Measurements from ENCODE around the gene SHANK1.

SHANK1 gene

DNA sequence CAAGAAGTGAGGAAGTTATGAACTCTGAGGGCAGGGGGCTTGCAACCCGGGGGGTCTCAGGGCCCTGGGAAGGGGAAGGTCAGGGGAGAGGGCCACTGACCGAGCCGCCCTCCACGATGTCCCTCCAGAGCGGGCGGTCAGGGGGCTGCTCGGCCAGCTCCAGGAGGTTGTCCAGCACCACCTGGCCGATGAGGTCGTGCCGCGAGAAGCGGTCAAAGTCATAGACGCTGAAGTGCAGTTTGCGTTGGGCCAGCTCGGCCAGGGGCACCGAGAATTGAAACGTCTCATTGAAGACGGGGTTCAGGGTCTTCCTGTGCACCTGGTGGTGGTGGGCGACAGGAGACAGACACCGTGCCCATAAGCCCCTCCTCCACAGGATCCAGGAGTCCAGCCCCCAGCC, 90.4 kb downstream of the SHANK1 start:
- TF ChIP-seq FOXP2 (optimal IDR thresholded peaks at IDR 0.05; ENCODE audit: borderline replicate concordance, extremely low read depth, extremely low read length, insufficient read depth) (no peak), SIN3A (IDR thresholded peaks at IDR 0.05; ENCODE audit: borderline replicate concordance, insufficient read depth, low read length) (no peak), POLR2AphosphoS5 (IDR thresholded peaks at IDR 0.05; ENCODE audit: low read depth, low read length) (no peak), TAF1 (IDR thresholded peaks at IDR 0.05; ENCODE audit: borderline replicate concordance, insufficient read depth, low read length) (no peak)
- TF ChIP-seq, protein P1, sequence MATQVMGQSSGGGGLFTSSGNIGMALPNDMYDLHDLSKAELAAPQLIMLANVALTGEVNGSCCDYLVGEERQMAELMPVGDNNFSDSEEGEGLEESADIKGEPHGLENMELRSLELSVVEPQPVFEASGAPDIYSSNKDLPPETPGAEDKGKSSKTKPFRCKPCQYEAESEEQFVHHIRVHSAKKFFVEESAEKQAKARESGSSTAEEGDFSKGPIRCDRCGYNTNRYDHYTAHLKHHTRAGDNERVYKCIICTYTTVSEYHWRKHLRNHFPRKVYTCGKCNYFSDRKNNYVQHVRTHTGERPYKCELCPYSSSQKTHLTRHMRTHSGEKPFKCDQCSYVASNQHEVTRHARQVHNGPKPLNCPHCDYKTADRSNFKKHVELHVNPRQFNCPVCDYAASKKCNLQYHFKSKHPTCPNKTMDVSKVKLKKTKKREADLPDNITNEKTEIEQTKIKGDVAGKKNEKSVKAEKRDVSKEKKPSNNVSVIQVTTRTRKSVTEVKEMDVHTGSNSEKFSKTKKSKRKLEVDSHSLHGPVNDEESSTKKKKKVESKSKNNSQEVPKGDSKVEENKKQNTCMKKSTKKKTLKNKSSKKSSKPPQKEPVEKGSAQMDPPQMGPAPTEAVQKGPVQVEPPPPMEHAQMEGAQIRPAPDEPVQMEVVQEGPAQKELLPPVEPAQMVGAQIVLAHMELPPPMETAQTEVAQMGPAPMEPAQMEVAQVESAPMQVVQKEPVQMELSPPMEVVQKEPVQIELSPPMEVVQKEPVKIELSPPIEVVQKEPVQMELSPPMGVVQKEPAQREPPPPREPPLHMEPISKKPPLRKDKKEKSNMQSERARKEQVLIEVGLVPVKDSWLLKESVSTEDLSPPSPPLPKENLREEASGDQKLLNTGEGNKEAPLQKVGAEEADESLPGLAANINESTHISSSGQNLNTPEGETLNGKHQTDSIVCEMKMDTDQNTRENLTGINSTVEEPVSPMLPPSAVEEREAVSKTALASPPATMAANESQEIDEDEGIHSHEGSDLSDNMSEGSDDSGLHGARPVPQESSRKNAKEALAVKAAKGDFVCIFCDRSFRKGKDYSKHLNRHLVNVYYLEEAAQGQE (IDR thresholded peaks at IDR 0.05; ENCODE audit: insufficient read depth in 1 of 2, low read depth in 2 of 2, low read length in 2 of 2): no peak

DNA sequence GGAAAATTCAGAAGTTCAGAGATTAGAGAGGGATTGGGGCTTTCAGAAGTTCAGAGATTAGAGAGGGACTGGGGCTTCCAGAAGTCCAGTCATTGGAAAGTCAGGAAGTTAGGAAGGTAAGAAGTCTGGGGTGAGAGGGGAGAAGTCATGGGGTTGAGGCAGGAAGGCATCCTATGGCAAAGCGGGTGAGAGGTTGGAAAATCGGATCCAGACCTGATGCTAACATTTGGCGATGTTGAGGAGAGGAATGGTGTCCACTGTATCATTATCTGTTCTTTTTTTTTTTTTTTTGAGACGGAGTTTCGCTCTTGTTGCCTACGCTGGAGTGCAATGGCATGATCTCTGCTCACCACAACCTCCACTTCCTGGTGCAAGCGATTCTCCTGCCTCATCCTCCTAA, 91.1 kb downstream of the SHANK1 start:
- TF ChIP-seq POLR2AphosphoS5 (IDR thresholded peaks at IDR 0.05; ENCODE audit: low read depth, low read length) (no peak), SIN3A (IDR thresholded peaks at IDR 0.05; ENCODE audit: borderline replicate concordance, insufficient read depth, low read length) (no peak)
- TF ChIP-seq, protein P1 (IDR thresholded peaks at IDR 0.05; ENCODE audit: insufficient read depth in 1 of 2, low read depth in 2 of 2, low read length in 2 of 2): no peak

DNA sequence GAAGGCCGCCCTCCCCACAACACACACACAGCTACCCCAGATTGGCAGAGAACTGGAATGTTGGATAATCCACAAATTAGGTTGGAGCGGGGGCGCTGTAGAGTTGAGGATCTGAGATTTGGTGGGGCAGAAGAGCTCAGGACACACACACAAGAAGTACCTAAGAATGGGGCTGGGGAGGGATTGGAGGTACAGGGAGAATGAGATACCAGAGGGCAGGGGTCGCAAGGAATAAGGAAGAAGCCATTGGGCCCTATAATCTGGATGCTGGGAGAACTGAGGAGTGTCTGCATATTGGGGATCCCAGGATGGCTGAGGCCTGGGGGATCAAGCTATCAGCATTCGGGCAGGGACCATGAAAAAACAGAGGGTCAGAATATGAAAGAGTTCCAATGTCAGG, 91.5 kb downstream of the SHANK1 start:
- TF ChIP-seq, protein P1 (IDR thresholded peaks at IDR 0.05; ENCODE audit: insufficient read depth in 1 of 2, low read depth in 2 of 2, low read length in 2 of 2): no peak
- TF ChIP-seq SIN3A (IDR thresholded peaks at IDR 0.05; ENCODE audit: borderline replicate concordance, insufficient read depth, low read length) (no peak), POLR2AphosphoS5 (IDR thresholded peaks at IDR 0.05; ENCODE audit: low read depth, low read length) (no peak), TAF1 (IDR thresholded peaks at IDR 0.05; ENCODE audit: borderline replicate concordance, insufficient read depth, low read length) (no peak), FOXP2 (optimal IDR thresholded peaks at IDR 0.05; ENCODE audit: borderline replicate concordance, extremely low read depth, extremely low read length, insufficient read depth) (no peak)

DNA sequence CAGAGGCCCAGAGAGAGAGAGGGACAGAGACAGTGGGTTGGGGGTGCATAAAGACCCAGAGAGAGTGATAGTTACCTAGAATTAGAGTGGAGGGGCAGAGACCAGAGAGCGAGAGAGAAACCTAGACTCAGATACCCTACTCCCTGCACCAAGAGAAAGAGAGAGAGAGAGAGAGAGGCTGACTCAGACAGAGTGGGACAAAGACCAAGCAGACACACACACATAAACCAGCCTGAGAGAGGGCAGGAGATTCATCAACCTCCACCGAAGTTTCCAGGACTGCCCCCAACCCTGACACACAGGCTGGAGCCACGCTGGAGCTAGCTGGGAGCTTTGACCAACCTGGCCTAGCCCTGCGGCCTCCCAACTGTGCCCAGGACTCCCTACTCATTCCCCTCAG, 92.8 kb downstream of the SHANK1 start:
- TF ChIP-seq TAF1 (IDR thresholded peaks at IDR 0.05; ENCODE audit: borderline replicate concordance, insufficient read depth, low read length) (no peak), POLR2AphosphoS5 (IDR thresholded peaks at IDR 0.05; ENCODE audit: low read depth, low read length) (no peak), FOXP2 (optimal IDR thresholded peaks at IDR 0.05; ENCODE audit: borderline replicate concordance, extremely low read depth, extremely low read length, insufficient read depth) (no peak), SIN3A (IDR thresholded peaks at IDR 0.05; ENCODE audit: borderline replicate concordance, insufficient read depth, low read length) (no peak)
- TF ChIP-seq, protein P1 (IDR thresholded peaks at IDR 0.05; ENCODE audit: insufficient read depth in 1 of 2, low read depth in 2 of 2, low read length in 2 of 2): no peak

DNA sequence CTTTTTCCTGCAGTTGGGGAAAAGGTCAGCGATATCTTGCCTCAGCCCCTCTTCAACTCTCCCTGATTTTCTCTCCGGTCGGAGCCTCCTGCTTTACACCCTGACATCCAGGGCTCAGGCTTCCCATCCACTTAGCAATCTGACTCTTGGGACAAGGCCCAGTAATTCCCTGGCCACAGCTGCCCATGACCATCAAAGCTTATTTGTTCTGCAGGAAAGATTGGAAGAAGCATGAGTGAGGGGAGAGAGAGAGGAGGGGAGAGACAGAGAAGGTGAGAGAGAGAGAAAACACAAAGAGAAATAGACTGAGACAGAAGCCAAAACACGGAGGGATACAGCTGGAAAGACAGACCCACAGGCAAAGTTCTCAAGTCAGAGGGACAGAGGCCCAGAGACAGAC, 93.6 kb downstream of the SHANK1 start:
- TF ChIP-seq POLR2AphosphoS5 (IDR thresholded peaks at IDR 0.05; ENCODE audit: low read depth, low read length): no peak
- no peak for TF ChIP-seq TAF1 (IDR thresholded peaks at IDR 0.05; ENCODE audit: borderline replicate concordance, insufficient read depth, low read length)

Measured in PFSK-1 (cell line).